Fibroblast of pulmonary artery (primary cell): ENCODE results near the gene SYS1.

Experiments
- DNase-seq: peaks from one replicate; pipeline ENCODE4 v3.0.0-alpha.2; 2010; ENCODE audit warnings: low read depth
- H3K4me3 ChIP-seq: replicated peaks from 2 replicates; pipeline ENCODE4 v1.5.1; 2011; ENCODE audit warnings: low read depth, mild to moderate bottlenecking, control low read depth, low read length, moderate library complexity
- TF ChIP-seq, protein P1 (sequence below): IDR thresholded peaks from 2 replicates; pipeline ENCODE4 v1.5.1; 2011; ENCODE audit warnings: mild to moderate bottlenecking, control low read depth, low read length, inconsistent platforms; ENCODE audit errors: missing control alignments

The SYS1 gene

DNA sequence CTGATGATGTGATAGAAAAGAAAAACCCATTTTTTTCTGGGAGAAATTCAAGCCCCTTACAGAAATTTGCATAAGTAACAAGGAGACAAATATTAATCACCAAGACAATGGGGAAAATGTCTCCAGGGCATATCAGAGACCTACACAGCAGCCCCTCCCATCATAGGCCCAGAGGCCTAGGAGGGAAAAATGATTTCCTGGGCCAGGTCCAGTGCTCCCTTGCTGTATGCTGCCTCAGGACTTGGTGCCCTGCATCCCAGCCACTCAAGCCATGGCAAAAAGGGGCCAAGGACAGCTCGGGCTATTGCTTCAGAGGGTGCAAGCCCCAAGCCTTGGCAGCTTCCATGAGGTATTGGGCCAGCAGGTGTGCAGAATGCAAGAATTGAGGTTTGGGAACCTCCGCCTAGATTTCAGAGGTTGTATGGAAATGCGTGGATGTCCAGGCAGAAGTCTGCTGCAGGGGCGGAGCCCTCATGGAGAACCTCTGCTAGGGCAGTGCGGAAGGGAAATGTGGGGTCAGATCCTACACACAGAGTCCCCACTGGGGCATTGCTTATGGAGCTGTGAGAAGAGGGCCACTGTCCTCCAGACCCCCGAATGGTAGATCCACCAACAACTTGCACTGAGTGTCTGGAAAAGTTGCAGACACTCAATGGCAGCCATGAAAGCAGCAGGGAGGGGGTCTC lies 37.5 kb downstream of the SYS1 start:
- DNase-seq: no peak
- TF ChIP-seq, protein P1, sequence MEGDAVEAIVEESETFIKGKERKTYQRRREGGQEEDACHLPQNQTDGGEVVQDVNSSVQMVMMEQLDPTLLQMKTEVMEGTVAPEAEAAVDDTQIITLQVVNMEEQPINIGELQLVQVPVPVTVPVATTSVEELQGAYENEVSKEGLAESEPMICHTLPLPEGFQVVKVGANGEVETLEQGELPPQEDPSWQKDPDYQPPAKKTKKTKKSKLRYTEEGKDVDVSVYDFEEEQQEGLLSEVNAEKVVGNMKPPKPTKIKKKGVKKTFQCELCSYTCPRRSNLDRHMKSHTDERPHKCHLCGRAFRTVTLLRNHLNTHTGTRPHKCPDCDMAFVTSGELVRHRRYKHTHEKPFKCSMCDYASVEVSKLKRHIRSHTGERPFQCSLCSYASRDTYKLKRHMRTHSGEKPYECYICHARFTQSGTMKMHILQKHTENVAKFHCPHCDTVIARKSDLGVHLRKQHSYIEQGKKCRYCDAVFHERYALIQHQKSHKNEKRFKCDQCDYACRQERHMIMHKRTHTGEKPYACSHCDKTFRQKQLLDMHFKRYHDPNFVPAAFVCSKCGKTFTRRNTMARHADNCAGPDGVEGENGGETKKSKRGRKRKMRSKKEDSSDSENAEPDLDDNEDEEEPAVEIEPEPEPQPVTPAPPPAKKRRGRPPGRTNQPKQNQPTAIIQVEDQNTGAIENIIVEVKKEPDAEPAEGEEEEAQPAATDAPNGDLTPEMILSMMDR: no peak
- no peak overlapping the region for H3K4me3 ChIP-seq

DNA sequence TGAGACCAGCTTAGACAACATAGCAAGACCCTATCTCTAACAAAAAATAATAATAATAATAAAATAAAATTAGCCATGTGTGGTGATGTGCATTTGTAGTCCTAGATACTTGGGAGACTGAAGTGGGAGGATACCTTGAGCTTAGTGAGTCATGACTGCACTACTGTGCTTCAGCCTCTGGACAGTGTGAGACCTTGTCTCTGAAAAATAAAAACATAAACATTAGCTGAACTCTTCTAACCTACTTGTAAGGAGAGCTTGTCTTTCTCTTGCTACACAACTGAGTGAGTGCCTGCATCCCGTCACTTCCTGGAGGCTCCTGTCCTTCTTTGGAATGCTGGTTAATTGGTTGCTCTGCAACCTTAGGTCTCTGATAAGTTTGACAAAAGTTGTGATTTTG lies 40.0 kb downstream of the SYS1 start:
- TF ChIP-seq, protein P1: no peak
- no peak overlapping the region for H3K4me3 ChIP-seq
- peak; percentile 44 for DNase-seq

DNA sequence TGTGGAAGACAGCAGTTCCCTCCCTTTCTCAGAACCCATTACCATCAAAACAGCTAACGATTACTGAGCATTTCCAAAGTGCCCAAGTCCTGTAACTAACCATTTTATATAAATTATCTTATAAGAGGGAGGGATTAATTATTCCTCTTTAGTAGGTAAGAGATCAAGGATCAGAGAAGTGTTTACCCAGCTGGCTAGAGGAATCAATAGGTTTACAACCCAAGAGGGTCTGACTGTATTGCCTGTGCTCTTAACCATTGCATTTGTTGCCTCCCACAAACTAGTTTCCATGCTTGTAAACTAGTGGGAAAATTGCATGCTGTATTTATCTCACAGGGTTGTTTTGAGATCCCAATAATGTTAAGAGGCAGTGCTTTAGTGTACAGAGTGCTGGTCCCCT lies 41.5 kb downstream of the SYS1 start:
- TF ChIP-seq, protein P1: no peak
- DNase-seq: no peak
- no peak overlapping the region for H3K4me3 ChIP-seq

DNA sequence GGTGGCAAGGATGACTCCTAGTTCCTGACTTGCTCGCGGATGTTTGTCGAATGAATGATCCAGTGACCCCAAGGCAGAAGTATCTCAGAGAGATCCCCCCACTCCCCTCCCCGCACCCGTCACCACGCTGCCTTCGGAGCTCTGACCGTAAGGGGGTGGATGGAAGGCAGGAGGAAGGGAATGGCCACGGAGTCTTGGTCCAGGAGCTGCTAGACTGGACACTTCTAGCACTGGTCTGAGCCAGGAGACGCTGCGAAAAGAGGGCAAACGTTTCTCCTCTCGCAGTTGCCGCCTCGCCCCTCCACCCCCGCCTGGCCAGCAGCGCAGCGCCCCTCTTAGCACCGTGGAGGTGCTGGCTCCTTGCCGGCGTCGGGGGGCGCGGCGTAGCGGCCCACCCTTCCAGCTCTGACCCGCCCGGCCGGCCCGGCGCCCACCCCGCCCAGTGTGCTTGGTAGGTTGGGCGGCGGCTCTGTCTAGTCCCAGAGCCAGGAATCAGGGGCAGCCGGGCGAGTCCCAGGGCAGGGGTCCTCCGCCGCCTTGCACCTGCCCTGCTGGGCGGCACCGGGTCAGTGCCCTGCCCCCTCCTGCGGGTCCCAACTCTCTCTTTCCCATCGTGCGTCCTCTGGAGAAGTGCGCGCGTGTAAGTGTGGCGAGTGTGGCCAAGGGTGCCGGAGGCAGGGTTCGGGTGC lies 42.8 kb downstream of the SYS1 start:
- TF ChIP-seq, protein P1: no peak
- H3K4me3 ChIP-seq: peak overlapping the region; percentile 57
- no peak for DNase-seq

DNA sequence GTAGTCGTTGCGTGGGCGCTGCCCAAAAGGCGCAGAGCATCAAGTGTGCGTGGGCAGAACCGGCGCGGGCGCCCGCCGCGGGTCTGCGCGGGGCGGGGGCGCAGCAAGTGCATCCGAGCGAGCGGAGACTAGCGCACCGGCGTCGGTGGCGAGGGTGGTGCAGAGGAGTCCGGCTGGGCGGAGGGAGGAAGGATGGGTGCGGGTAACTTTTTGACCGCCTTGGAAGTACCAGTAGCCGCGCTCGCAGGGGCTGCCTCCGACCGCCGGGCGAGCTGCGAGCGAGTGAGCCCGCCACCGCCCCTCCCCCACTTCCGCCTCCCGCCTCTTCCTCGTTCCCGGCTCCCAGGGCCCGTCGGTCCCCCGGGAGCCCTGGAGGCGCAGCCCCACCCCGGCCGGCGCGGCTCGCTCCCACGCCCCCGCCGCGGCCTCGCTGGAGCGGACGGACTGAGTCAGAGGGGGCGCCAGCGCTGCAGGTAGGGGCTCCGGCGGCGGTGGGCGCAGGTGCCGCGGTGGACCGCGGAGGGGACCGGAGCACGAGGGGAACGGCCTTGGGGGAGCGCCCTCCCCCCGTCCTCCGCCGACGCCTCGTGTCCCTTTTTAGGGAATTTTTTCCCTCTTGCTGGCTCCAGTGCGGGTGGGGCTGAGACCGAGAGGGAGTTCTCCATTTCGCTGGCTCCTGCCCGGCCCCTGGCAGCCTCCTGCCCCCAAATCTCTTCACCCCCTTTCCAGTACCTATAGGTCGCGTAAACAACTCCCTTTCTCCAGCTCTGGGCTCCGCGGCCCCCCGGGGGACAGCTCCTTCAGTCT lies 43.5 kb downstream of the SYS1 start:
- TF ChIP-seq, protein P1: no peak
- DNase-seq: peak; percentile 24
- H3K4me3 ChIP-seq: peak overlapping the region; percentile 57

DNA sequence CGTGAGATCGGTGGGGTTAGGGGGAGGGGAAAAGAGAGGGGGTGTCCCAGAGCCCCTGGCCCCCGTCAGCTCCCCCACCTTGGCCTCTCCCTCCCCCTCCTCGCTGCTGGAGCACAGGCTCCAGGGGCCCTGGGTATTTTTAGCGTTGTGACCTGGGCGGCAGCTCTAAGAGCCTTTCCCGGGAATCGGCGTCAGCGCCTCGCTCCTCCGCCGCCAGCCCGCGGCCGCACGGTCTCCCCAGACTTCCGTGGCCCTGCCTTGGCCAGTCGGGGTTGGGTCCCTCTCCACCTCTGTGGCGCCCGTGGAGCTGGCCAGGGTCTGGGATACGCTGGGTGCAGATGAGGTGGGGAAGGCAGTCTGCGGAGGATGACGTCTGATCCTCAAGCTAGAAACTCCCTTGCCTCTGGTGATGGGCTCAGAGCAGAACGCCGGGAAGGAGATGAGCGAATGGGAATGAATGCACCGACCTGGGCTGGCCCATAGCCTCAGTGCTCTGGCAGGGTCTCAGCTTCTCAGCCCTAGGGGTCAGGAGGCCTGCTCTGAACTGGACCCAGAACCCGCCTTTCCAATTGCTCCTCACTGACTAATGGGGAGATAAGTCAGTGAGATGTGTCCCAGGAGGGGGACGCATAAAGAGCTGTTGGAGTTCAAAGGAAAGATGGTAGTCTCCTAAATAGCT lies 44.2 kb downstream of the SYS1 start:
- TF ChIP-seq, protein P1: no peak
- H3K4me3 ChIP-seq: peak overlapping the region; percentile 57
- DNase-seq: peak; percentile 31
